Keratinocyte (primary cell): ENCODE data around the gene NT5C. TPM values are rescaled to one million over a fixed set of nuclear protein-coding genes. Genes with fewer than 3 reads are reported as not detected.

ENCODE experiments used
- DNase-seq: peaks from one replicate; pipeline ENCODE4 v3.0.0-alpha.2; 2011; ENCODE audit warnings: low read depth, missing footprints, low spot score
- FAIRE-seq: peaks from 2 replicates; lab custom pipeline; 2011; peaks lifted over from hg19 to GRCh38; lab: Jason Lieb, UNC
- H2AFZ ChIP-seq: 2 replicates; pipeline ENCODE4 v1.6.0; 2012; ENCODE audit warnings: low read length, control low read depth, inconsistent platforms; ENCODE audit not compliant: control insufficient read depth
- H3K27ac ChIP-seq: 2 replicates; pipeline ENCODE4 v1.5.1; 2011; ENCODE audit warnings: low read length; ENCODE audit not compliant: control insufficient read depth, insufficient read depth
- H3K27me3 ChIP-seq: 3 replicates; pipeline ENCODE4 v1.6.0; 2011; ENCODE audit warnings: low read length; ENCODE audit not compliant: control insufficient read depth, insufficient read depth; ENCODE audit errors: extremely low read depth
- H3K36me3 ChIP-seq, 2 experiments: 2 replicates in 1 of 2; 3 replicates in 1 of 2; pipeline ENCODE4 v1.5.1; 2011; ENCODE audit warnings: low read length in 2 of 2, mild to moderate bottlenecking in 1 of 2; ENCODE audit not compliant: control insufficient read depth in 2 of 2, insufficient read depth in 2 of 2; ENCODE audit errors: extremely low read depth in 1 of 2
- H3K4me1 ChIP-seq: 3 replicates; pipeline ENCODE4 v1.5.1; 2011; ENCODE audit warnings: low read length; ENCODE audit not compliant: control insufficient read depth, insufficient read depth; ENCODE audit errors: extremely low read depth
- H3K4me2 ChIP-seq: 3 replicates; pipeline ENCODE4 v1.6.0; 2011; ENCODE audit warnings: low read depth, low read length; ENCODE audit not compliant: control insufficient read depth, insufficient read depth; ENCODE audit errors: extremely low read depth
- H3K4me3 ChIP-seq, 3 experiments: fragments of 200-600 bp in 1 of 3; sonication (generic) in 1 of 3; 2 replicates in 2 of 3; 3 replicates in 1 of 3; pipeline ENCODE4 v1.5.1; 2011 to 2016; ENCODE audit warnings: low read length in 3 of 3, mild to moderate bottlenecking in 3 of 3, control low read depth in 2 of 3, inconsistent platforms in 1 of 3, low read depth in 1 of 3, mixed read lengths in 1 of 3, mixed run types in 1 of 3, moderate library complexity in 1 of 3; ENCODE audit not compliant: control insufficient read depth in 2 of 3, insufficient read depth in 2 of 3; ENCODE audit errors: extremely low read depth in 1 of 3
- H3K79me2 ChIP-seq: 2 replicates; pipeline ENCODE4 v1.6.0; 2012; ENCODE audit warnings: low read length; ENCODE audit not compliant: control insufficient read depth, insufficient read depth
- H3K9ac ChIP-seq: 3 replicates; pipeline ENCODE4 v1.6.0; 2011; ENCODE audit warnings: low read length; ENCODE audit not compliant: control insufficient read depth, insufficient read depth; ENCODE audit errors: extremely low read depth
- H3K9me1 ChIP-seq: 3 replicates; pipeline ENCODE4 v1.6.0; 2011; ENCODE audit warnings: low read length; ENCODE audit not compliant: control insufficient read depth, insufficient read depth; ENCODE audit errors: extremely low read depth
- H3K9me3 ChIP-seq: 2 replicates; pipeline ENCODE4 v1.5.1; 2012; ENCODE audit warnings: low read depth, low read length; ENCODE audit not compliant: control insufficient read depth
- H4K20me1 ChIP-seq: 3 replicates; pipeline ENCODE4 v1.6.0; 2011; ENCODE audit warnings: low read length; ENCODE audit not compliant: control insufficient read depth, insufficient read depth; ENCODE audit errors: extremely low read depth
- CTCF ChIP-seq, 3 experiments: IDR thresholded peaks in 1 of 3; conservative IDR thresholded peaks in 1 of 3; optimal IDR thresholded peaks in 1 of 3; 2 replicates in 2 of 3; 3 replicates in 1 of 3; pipeline versions ENCODE3 to v1.5.1; 2011; ENCODE audit warnings: low read length in 3 of 3, mild to moderate bottlenecking in 3 of 3, moderate library complexity in 2 of 3, control low read depth in 1 of 3, inconsistent platforms in 1 of 3; ENCODE audit not compliant: insufficient read depth in 2 of 3; ENCODE audit errors: extremely low read depth in 1 of 3
- EZH2 ChIP-seq: IDR thresholded peaks from one replicate; pipeline ENCODE4 v1.6.1; 2012; ENCODE audit warnings: inconsistent platforms, mild to moderate bottlenecking, low read length, moderate library complexity
- dilution Hi-C: fragments of 300-500 bp; cut with MboI; formaldehyde crosslinking; loops from one replicate; pipeline ENCODE4 v1.7.0; 2020; ENCODE audit warnings: low sequenced_read_pairs; ENCODE audit not compliant: extremely low pct_ligation_motif_present
- polyA plus RNA-seq, 5 experiments: library from polyadenylated mRNA; depleted of rRNA in 3 of 5; stranded (reverse) in 3 of 5; stranded (forward) in 1 of 5; unstranded in 1 of 5; fragments of >200 nt; gene quantifications; 1 replicate in 1 of 5; 2 replicates in 3 of 5; 3 replicates in 1 of 5; pipeline versions ENCODE4 v1.2.1 to v1.2.3, GENCODE V29; 2011 to 2012; ENCODE audit warnings: missing spikeins in 2 of 5, low read depth in 1 of 5, low replicate concordance in 1 of 5

Gene NT5C
- polyA plus RNA-seq, 1 donor (not counting 4 experiments of a cell fraction or from before 2014, with no cell fraction given) = 29.9 TPM

- H2AFZ ChIP-seq = no peak overlapping the region
- H3K36me3 ChIP-seq = no peaks in the 10 kb centered on the region
- peak overlapping the region; percentile 31 for H3K4me2 ChIP-seq
- no peaks in the 10 kb centered on the region for H3K9me1 ChIP-seq
- H3K4me1 ChIP-seq = peaks cover 54% of the 10 kb centered on the region
- no peaks in the 10 kb centered on the region for H3K9me3 ChIP-seq
- dilution Hi-C loops = no loop called here
- FAIRE-seq (no peak), DNase-seq (no peak)
- H3K27ac ChIP-seq = no peak overlapping the region
- no peak for TF ChIP-seq CTCF (optimal IDR thresholded peaks at IDR 0.05 in 1 of 3, IDR thresholded peaks at IDR 0.05 in 1 of 3, conservative IDR thresholded peaks at IDR 0.05 in 1 of 3; ENCODE audit: extremely low read depth in 1 of 3, insufficient read depth in 2 of 3, low read length in 3 of 3)
- no peak for TF ChIP-seq EZH2
- H4K20me1 ChIP-seq = no peaks in the 10 kb centered on the region
- peak overlapping the region; percentile 44 for H3K9ac ChIP-seq
- no peaks in the 10 kb centered on the region for H3K27me3 ChIP-seq
- peak overlapping the region in 1 of 3 experiments; percentile 19 for H3K4me3 ChIP-seq
- no peaks in the 10 kb centered on the region for H3K79me2 ChIP-seq
Observed at GRCh38 chr17:75090871-75091854, 40.4 kb downstream of the NT5C start.

DNA sequence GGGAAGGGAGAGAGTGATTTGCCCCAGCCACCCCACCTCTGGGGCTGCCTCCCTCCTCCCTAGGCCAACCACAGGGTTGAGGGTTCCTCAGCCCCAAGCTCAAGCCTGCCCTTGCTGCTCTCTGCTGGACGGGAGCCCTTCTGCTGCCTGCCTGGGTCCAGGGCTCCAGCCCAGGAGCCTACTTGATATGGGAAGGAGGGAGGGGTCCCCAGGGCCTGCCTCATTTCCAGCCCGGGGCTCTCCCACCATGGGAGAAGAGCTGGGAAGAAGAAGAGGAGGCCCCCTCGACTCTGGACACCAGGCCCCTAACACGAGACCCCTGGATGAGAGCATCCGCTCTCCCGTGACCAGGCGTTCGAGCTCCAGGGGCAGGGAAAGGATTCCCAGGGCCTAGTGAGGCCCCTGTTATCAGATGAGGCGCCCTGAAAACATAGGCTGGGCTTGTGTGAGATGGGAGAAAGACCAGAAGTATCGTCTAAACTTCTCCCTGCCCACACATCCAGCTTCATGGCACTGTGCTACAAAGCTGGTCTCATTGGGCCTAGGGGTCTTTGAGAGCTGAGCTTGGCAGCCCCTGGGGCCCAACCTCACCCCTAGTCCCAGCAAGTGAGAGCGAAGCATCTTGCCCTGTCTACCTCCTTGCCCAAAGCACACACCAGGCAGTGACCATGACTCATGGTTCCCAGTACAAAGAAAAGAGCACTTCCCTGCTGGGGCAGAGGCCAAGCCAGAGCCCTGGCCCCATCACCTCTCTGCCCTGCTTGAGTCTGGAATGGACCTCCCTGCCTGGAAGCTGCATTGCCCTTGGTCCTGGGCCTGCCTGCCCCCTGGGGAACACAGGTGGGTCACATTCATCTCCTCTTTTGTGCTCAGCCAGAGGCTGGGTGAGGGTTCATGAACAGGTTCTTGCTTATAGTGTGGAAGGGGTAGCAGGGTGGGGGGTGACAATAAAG is 42.8 kb downstream of the NT5C start:
- TF ChIP-seq EZH2 (no peak), CTCF (optimal IDR thresholded peaks at IDR 0.05 in 1 of 3, IDR thresholded peaks at IDR 0.05 in 1 of 3, conservative IDR thresholded peaks at IDR 0.05 in 1 of 3; ENCODE audit: extremely low read depth in 1 of 3, insufficient read depth in 2 of 3, low read length in 3 of 3) (peak in 1 of 3 experiments; percentile 2)
- dilution Hi-C loops = no loop called here
- no peaks in the 10 kb centered on the region for H3K27me3 ChIP-seq
- no peaks in the 10 kb centered on the region for H3K9me3 ChIP-seq
- H3K4me2 ChIP-seq = peak overlapping the region; percentile 95
- no peaks in the 10 kb centered on the region for H3K36me3 ChIP-seq
- H3K4me3 ChIP-seq = peak overlapping the region; percentile 55 to 71 (median 59)
- no peaks in the 10 kb centered on the region for H3K9me1 ChIP-seq
- H3K79me2 ChIP-seq = no peaks in the 10 kb centered on the region
- H4K20me1 ChIP-seq = no peaks in the 10 kb centered on the region
- H2AFZ ChIP-seq = peak overlapping the region; percentile 95
- peak overlapping the region; percentile 81 for H3K27ac ChIP-seq
- FAIRE-seq = no peak
- DNase-seq = no peak
- peak overlapping the region; percentile 83 for H3K9ac ChIP-seq
- peaks cover 52% of the 10 kb centered on the region for H3K4me1 ChIP-seq
